Nephron (organoid): ENCODE results near the gene MGMT.

Source experiments
- H3K27ac Mint-ChIP-seq, 3 experiments: 2 replicates each; pipeline ENCODE4 v1.8.0; 2020; ENCODE audit warnings: mixed read lengths in 3 of 3, mild to moderate bottlenecking in 2 of 3, moderate library complexity in 1 of 3
- H3K27me3 Mint-ChIP-seq: 2 replicates; pipeline ENCODE4 v1.8.0; 2021; ENCODE audit warnings: low read depth, mild to moderate bottlenecking, moderate library complexity, mixed read lengths
- H3K36me3 Mint-ChIP-seq: 2 replicates; pipeline ENCODE4 v1.8.0; 2020; ENCODE audit warnings: low read depth, mixed read lengths
- H3K4me1 Mint-ChIP-seq: 2 replicates; pipeline ENCODE4 v1.8.0; 2020; ENCODE audit warnings: mixed read lengths
- H3K4me3 Mint-ChIP-seq, 3 experiments: 2 replicates each; pipeline ENCODE4 v1.8.0; 2020; ENCODE audit warnings: mild to moderate bottlenecking in 3 of 3, mixed read lengths in 3 of 3, moderate library complexity in 2 of 3
- H3K9me3 Mint-ChIP-seq: 2 replicates; pipeline ENCODE4 v1.8.0; 2020; ENCODE audit warnings: mixed read lengths
- TF ChIP-seq, protein P1 (sequence below), 3 experiments: fragments of 200-600 bp; sonication (generic); IDR thresholded peaks; one replicate each; pipeline ENCODE4 v1.5.0; 2021; ENCODE audit warnings: antibody characterized with exemption in 3 of 3; ENCODE audit not compliant: unreplicated experiment in 3 of 3

Gene MGMT

DNA sequence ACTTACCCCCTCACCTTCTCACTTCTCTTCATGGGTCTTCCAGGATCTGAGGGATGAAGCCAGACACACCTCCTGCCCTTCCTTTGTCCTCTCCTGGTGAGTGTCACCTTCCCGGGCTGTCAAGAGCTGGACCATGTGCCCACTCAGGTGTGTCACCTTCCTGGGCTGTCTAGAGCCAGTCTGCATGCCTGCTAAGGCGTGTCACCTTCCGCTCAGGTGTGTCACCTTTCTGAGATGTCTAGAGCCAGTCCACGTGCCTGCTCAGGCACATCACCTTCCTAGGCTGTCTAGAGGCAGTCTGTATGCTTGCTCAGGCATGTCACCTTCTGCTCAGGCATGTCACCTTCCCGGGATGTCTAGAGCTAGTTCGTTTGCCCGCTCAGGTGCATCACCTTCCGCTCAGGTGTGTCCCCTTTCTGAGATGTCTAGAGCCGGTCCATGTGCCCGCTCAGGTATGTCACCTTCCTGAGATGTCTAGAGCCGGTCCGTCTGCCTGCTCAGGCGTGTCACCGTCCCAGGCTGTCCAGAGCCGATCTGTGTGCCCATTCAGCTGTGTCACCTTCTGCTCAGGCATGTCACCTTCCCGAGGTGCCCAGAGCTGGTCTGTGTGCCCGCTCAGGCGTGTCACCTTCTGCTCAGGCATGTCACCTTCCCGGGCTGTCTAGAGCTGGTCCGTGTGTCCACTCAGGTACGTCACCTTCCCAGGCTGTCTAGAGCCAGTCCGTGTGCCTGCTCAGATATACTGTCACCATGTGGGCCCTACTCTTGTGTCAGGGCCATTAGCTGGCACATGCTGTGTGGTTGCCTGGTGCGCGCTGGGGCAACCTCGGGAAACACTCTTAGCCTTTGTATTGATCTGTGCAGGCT lies 251.7 kb downstream of the MGMT start:
- Mint-ChIP-seq H3K4me3 (no peak overlapping the region), H3K36me3 (peaks cover 25% of the 10 kb centered on the region), H3K27ac (no peak overlapping the region), H3K27me3 (no peaks in the 10 kb centered on the region), H3K4me1 (no peaks in the 10 kb centered on the region), H3K9me3 (peaks cover 23% of the 10 kb centered on the region)
- TF ChIP-seq, protein P1, sequence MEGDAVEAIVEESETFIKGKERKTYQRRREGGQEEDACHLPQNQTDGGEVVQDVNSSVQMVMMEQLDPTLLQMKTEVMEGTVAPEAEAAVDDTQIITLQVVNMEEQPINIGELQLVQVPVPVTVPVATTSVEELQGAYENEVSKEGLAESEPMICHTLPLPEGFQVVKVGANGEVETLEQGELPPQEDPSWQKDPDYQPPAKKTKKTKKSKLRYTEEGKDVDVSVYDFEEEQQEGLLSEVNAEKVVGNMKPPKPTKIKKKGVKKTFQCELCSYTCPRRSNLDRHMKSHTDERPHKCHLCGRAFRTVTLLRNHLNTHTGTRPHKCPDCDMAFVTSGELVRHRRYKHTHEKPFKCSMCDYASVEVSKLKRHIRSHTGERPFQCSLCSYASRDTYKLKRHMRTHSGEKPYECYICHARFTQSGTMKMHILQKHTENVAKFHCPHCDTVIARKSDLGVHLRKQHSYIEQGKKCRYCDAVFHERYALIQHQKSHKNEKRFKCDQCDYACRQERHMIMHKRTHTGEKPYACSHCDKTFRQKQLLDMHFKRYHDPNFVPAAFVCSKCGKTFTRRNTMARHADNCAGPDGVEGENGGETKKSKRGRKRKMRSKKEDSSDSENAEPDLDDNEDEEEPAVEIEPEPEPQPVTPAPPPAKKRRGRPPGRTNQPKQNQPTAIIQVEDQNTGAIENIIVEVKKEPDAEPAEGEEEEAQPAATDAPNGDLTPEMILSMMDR (IDR thresholded peaks at IDR 0.05; ENCODE audit: unreplicated experiment in 3 of 3) = no peak

DNA sequence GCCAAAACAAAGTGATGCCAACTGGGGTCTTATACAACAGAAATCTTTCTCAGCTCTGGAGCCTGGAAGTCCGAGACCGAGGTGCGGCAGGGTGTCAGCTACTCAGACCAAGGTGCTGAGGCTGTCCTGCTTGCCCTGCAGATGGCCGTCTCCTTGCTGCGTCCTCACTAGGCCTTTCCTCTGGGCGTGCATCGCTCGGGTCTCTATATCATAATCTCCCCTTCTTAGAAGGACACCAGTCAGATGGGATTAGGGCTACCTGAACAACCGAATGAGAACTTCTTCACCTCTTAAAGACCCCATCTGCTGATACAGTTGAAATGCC lies 252.3 kb downstream of the MGMT start:
- TF ChIP-seq, protein P1 (IDR thresholded peaks at IDR 0.05; ENCODE audit: unreplicated experiment in 3 of 3) = no peak
- peaks cover 25% of the 10 kb centered on the region for H3K9me3 Mint-ChIP-seq
- H3K27ac Mint-ChIP-seq = no peak overlapping the region
- H3K4me1 Mint-ChIP-seq = no peaks in the 10 kb centered on the region
- no peaks in the 10 kb centered on the region for H3K27me3 Mint-ChIP-seq
- no peak overlapping the region for H3K4me3 Mint-ChIP-seq
- peaks cover 27% of the 10 kb centered on the region for H3K36me3 Mint-ChIP-seq

- Mint-ChIP-seq H3K4me1 (no peaks in the 10 kb centered on the region), H3K4me3 (no peak overlapping the region), H3K27me3 (no peaks in the 10 kb centered on the region), H3K27ac (no peak overlapping the region), H3K36me3 (peaks cover 30% of the 10 kb centered on the region), H3K9me3 (peaks cover 25% of the 10 kb centered on the region)
- TF ChIP-seq, protein P1 (IDR thresholded peaks at IDR 0.05; ENCODE audit: unreplicated experiment in 3 of 3) = no peak
These were observed 253.0 kb downstream of the MGMT start for GRCh38 chr10:129719889-129720590.

- peaks cover 43% of the 10 kb centered on the region for H3K36me3 Mint-ChIP-seq
- no peak overlapping the region for H3K4me3 Mint-ChIP-seq
- no peak overlapping the region for H3K27ac Mint-ChIP-seq
- peaks cover 33% of the 10 kb centered on the region for H3K9me3 Mint-ChIP-seq
- no peaks in the 10 kb centered on the region for H3K4me1 Mint-ChIP-seq
- TF ChIP-seq, protein P1 (IDR thresholded peaks at IDR 0.05; ENCODE audit: unreplicated experiment in 3 of 3) = no peak
- no peaks in the 10 kb centered on the region for H3K27me3 Mint-ChIP-seq
These were observed 258.0 kb downstream of the MGMT start for GRCh38 chr10:129725011-129725410.

DNA sequence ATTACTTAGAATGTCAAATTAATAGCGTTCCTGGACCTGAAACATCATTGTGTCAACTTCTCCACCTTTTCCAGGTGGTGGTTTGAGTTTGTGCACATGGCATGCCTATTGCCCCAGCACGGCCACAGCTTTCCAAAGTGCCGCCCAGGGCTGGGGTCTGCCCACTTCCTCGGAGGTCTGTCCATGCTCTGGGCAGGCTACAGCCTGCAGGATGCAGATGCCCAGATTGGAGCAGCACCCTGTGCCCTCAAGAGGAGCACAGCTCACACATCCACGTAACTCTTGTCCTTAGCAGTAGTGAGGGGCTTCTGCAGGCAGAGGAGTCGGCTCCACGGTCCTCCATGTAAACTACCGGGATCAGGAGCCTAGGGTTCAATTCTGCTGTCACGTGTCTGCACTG lies 258.4 kb downstream of the MGMT start:
- Mint-ChIP-seq H3K27me3 (no peaks in the 10 kb centered on the region), H3K4me3 (no peak overlapping the region), H3K27ac (no peak overlapping the region), H3K4me1 (no peaks in the 10 kb centered on the region), H3K9me3 (peaks cover 35% of the 10 kb centered on the region), H3K36me3 (peaks cover 41% of the 10 kb centered on the region)
- TF ChIP-seq, protein P1 (IDR thresholded peaks at IDR 0.05; ENCODE audit: unreplicated experiment in 3 of 3) = no peak
